Glutamatergic neuron (in vitro differentiated cells): ENCODE measurements around the gene PARVB. TPM values are rescaled to one million over a fixed set of nuclear protein-coding genes. Genes with fewer than 3 reads are reported as not detected.

Experiments used
- DNase-seq: peaks from one replicate; pipeline ENCODE4 v3.0.0; 2022
- H3K27ac Mint-ChIP-seq: one replicate; pipeline ENCODE4 v1.8.0; 2020; ENCODE audit warnings: mild to moderate bottlenecking, mixed read lengths, inconsistent platforms; ENCODE audit not compliant: unreplicated experiment
- H3K27me3 Mint-ChIP-seq: one replicate; pipeline ENCODE4 v1.8.0; 2020; ENCODE audit warnings: mild to moderate bottlenecking, moderate library complexity, mixed read lengths, inconsistent platforms; ENCODE audit not compliant: unreplicated experiment
- H3K36me3 Mint-ChIP-seq: one replicate; pipeline ENCODE4 v1.8.0; 2020; ENCODE audit warnings: mild to moderate bottlenecking, mixed read lengths, inconsistent platforms; ENCODE audit not compliant: unreplicated experiment
- H3K4me1 Mint-ChIP-seq: one replicate; pipeline ENCODE4 v1.8.0; 2020; ENCODE audit warnings: mild to moderate bottlenecking, low read depth, mixed read lengths, inconsistent platforms; ENCODE audit not compliant: unreplicated experiment
- H3K4me3 Mint-ChIP-seq: one replicate; pipeline ENCODE4 v1.8.0; 2020; ENCODE audit warnings: mild to moderate bottlenecking, mixed read lengths, inconsistent platforms; ENCODE audit not compliant: unreplicated experiment
- H3K9me3 Mint-ChIP-seq: one replicate; pipeline ENCODE4 v1.8.0; 2020; ENCODE audit warnings: mild to moderate bottlenecking, moderate library complexity, mixed read lengths, inconsistent platforms; ENCODE audit not compliant: unreplicated experiment
- total RNA-seq: library from RNA; stranded (reverse); fragmentation: NEBNext Ultra II Directional; extraction: Animal tissue kit (Norgen Biotek cat#: 25700); gene quantifications from one replicate; pipeline ENCODE4 v1.2.1, GENCODE V29; 2021; ENCODE audit not compliant: unreplicated experiment
- TF ChIP-seq, protein P1 (sequence below): fragments of 200-600 bp; sonication (generic); IDR thresholded peaks from one replicate; pipeline ENCODE4 v1.5.0; 2021; ENCODE audit not compliant: partially characterized antibody, unreplicated experiment

The PARVB gene
- total RNA-seq, 1 donor from 2014 or later = 7.7 TPM

DNA sequence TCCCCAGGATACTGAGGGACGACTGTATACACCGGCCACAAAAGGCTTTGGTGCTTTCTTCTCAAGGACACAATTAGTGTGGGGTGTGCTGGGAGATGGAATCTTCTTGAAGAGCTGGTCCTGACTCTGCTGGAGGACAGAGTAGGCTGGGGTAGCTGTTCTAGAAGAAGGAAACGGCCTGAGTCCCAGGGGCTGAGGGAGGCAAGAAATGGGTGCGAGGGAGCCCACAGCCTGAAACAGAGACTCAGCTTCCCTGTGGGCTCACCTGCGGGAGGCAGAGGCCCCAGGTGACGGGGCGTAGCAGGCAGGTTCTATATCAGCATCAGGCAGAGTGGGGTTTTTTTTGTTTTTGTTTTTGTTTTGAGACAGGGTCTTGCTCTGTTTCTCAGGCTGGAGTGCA is 193.2 kb downstream of the PARVB start:
- Mint-ChIP-seq H3K27ac (no peak overlapping the region), H3K27me3 (no peaks in the 10 kb centered on the region)
- DNase-seq = no peak

DNA sequence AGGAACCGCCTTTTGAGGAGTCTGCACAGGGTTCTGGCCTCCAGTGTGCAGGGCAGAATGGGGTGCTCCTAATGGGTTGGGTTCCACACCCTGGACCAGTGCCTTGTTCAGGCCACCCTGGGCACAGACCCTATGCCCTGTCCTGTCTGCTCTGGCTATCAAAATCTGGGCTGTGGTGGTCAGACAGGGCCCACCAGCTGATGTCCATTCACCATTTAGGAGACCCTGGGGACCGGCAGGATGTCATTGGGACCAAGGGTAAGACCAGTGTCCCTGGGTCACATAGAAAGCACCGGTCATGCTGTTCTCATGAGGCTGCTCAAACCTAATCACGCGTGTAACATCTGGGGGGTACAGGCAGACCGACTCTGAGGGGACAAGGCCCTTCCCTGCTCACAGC is 194.0 kb downstream of the PARVB start:
- peaks cover 8% of the 10 kb centered on the region for H3K4me1 Mint-ChIP-seq
- H3K36me3 Mint-ChIP-seq = no peaks in the 10 kb centered on the region
- TF ChIP-seq, protein P1, sequence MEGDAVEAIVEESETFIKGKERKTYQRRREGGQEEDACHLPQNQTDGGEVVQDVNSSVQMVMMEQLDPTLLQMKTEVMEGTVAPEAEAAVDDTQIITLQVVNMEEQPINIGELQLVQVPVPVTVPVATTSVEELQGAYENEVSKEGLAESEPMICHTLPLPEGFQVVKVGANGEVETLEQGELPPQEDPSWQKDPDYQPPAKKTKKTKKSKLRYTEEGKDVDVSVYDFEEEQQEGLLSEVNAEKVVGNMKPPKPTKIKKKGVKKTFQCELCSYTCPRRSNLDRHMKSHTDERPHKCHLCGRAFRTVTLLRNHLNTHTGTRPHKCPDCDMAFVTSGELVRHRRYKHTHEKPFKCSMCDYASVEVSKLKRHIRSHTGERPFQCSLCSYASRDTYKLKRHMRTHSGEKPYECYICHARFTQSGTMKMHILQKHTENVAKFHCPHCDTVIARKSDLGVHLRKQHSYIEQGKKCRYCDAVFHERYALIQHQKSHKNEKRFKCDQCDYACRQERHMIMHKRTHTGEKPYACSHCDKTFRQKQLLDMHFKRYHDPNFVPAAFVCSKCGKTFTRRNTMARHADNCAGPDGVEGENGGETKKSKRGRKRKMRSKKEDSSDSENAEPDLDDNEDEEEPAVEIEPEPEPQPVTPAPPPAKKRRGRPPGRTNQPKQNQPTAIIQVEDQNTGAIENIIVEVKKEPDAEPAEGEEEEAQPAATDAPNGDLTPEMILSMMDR = no peak
- DNase-seq = no peak
- H3K27me3 Mint-ChIP-seq = peaks cover 1% of the 10 kb centered on the region
- H3K9me3 Mint-ChIP-seq = no peaks in the 10 kb centered on the region
- no peak overlapping the region for H3K4me3 Mint-ChIP-seq
- H3K27ac Mint-ChIP-seq = no peak overlapping the region

More for the DNA sequence above, 193.2 kb downstream of the PARVB start:
- no peaks in the 10 kb centered on the region for H3K9me3 Mint-ChIP-seq
- H3K4me1 Mint-ChIP-seq = peaks cover 8% of the 10 kb centered on the region
- TF ChIP-seq, protein P1 = no peak
- H3K4me3 Mint-ChIP-seq = no peak overlapping the region
- H3K36me3 Mint-ChIP-seq = no peaks in the 10 kb centered on the region

DNA sequence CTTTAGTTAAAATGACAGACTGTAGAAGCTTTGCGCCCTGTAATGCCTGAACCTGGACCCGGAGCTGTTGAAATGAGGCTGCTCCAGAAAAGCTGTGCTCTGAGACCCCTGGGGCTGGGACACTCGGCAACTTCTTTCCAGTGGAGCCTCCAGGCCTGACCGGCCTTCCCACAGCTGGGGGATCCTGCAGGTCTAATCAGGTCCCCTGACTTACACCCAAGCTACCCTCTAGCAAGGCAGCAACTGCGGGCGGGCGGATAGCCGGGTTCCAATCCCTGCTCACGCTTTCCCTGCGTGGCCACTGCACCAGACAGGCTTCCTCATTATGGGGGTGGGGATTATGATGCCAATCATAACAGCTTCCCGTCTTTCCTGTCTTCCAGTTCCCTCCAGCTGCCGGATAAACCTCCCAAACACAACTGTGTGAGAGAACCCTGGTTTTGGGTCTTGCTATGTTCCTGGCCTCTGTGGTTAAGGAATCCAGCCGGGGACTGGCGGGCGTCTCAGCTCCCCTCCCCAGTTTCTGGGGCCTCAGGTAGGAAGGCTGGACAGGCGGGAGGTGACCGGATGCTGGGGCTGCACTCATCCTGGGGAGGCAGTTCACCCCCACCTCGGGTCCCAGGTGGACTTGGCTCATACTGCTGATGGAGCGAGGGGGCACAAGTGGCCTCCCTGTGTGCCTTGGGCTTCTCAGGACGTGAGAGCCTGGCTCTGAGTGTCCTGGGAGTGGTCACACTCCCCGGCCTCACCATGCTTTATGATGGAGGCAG is 195.2 kb downstream of the PARVB start:
- TF ChIP-seq, protein P1 = no peak
- Mint-ChIP-seq H3K9me3 (no peaks in the 10 kb centered on the region), H3K27me3 (peaks cover 1% of the 10 kb centered on the region), H3K27ac (no peak overlapping the region), H3K4me1 (peaks cover 8% of the 10 kb centered on the region), H3K36me3 (no peaks in the 10 kb centered on the region), H3K4me3 (no peak overlapping the region)
- DNase-seq = no peak

DNA sequence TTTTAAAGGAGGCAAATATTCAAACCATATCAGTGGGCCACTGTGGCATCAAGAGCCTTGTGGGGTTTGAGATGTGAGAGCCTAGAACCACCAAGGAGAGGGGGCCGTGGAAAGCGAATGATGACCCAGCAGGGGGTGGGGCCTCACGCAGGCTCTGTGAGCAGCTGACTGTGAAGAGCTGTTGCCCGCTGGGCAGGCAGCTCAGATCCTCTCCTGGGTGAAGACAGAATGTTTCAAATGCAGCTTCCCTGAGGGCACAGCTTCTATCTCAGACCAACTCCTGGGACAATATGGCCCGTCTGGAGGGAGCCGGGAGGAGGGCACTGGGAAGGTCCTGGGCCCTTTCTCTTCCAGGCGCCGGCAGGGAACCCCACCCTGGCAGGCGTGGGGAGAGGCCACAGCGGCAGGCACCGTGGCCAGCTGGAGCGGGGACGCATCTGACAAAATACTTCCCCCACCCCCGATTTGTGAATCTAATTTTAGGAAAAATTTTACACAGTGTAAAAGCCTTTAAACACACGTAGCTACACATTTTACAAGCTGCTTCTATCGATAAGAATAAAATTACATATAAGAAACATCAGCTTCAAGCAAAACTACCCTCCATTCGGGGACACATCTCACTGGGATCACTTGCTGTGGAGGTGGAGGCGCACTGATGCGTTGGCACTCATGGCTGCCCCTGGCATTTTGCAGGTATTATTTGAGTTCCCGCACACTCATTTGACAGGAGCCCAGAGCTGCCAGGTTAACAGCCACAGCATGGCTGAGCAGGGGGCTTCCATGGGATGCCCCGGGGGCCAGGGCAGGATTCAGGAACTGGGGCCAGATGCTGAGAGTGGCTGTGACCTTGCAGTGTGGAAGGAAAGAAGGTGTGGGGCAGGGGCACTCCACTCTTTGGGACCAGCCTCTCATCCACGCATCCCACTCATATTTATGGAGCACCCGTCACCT is 196.9 kb downstream of the PARVB start:
- Mint-ChIP-seq H3K9me3 (no peaks in the 10 kb centered on the region), H3K27ac (no peak overlapping the region), H3K4me1 (peaks cover 8% of the 10 kb centered on the region), H3K27me3 (peaks cover 5% of the 10 kb centered on the region), H3K36me3 (no peaks in the 10 kb centered on the region), H3K4me3 (no peak overlapping the region)
- DNase-seq = no peak
- TF ChIP-seq, protein P1 = no peak
